Measurements from ENCODE around the gene TMEM258.

TMEM258 gene

GRCh38 chr11:61775606-61776554, 16.5 kb downstream of the TMEM258 start:
- Histone ChIP-seq H3F3A (ENCODE audit: insufficient read depth, low read length) (no peaks in the 10 kb centered on the region), H3K9ac (ENCODE audit: low read length) (no peak overlapping the region), H3K36me3 (ENCODE audit: insufficient read depth, low read length) (no peaks in the 10 kb centered on the region), H3K9me3 (ENCODE audit: low read length) (no peaks in the 10 kb centered on the region), H4K20me1 (ENCODE audit: insufficient read depth, low read length) (no peaks in the 10 kb centered on the region), H3K4me3 (ENCODE audit: low read depth, low read length, poor library complexity, severe bottlenecking) (no peak overlapping the region), H3K4me1 (ENCODE audit: insufficient read depth, low read length, severe bottlenecking) (peaks cover 9% of the 10 kb centered on the region), H3K4me2 (ENCODE audit: low read length) (no peak overlapping the region), H3K9me2 (ENCODE audit: low read depth, low read length) (no peaks in the 10 kb centered on the region), H3K27me3 (ENCODE audit: insufficient read depth, low read length) (no peaks in the 10 kb centered on the region; the same call in 1 of the 2 replicates), H3K79me2 (ENCODE audit: insufficient read depth, low read length) (no peaks in the 10 kb centered on the region), H3K27ac (ENCODE audit: low read depth, low read length, poor library complexity, severe bottlenecking) (no peak overlapping the region), H2AFZ (ENCODE audit: low read length) (no peak overlapping the region)
- no peak for TF ChIP-seq EZH2 (IDR thresholded peaks at IDR 0.05; ENCODE audit: borderline replicate concordance, low read length)
- no peak for TF ChIP-seq CTCF (IDR thresholded peaks at IDR 0.05; ENCODE audit: low read length)

- Histone ChIP-seq H3K4me2 (ENCODE audit: low read length) (no peak overlapping the region), H3K36me3 (ENCODE audit: insufficient read depth, low read length) (no peaks in the 10 kb centered on the region), H3K4me1 (ENCODE audit: insufficient read depth, low read length, severe bottlenecking) (peaks cover 9% of the 10 kb centered on the region), H3K27ac (ENCODE audit: low read depth, low read length, poor library complexity, severe bottlenecking) (no peak overlapping the region), H3F3A (ENCODE audit: insufficient read depth, low read length) (no peaks in the 10 kb centered on the region), H3K4me3 (ENCODE audit: low read depth, low read length, poor library complexity, severe bottlenecking) (no peak overlapping the region), H3K9ac (ENCODE audit: low read length) (no peak overlapping the region), H2AFZ (ENCODE audit: low read length) (no peak overlapping the region), H3K9me3 (ENCODE audit: low read length) (no peaks in the 10 kb centered on the region), H3K9me2 (ENCODE audit: low read depth, low read length) (no peaks in the 10 kb centered on the region), H3K79me2 (ENCODE audit: insufficient read depth, low read length) (no peaks in the 10 kb centered on the region), H4K20me1 (ENCODE audit: insufficient read depth, low read length) (no peaks in the 10 kb centered on the region), H3K27me3 (ENCODE audit: insufficient read depth, low read length) (no peaks in the 10 kb centered on the region; the same call in 1 of the 2 replicates)
- no peak for TF ChIP-seq EZH2 (IDR thresholded peaks at IDR 0.05; ENCODE audit: borderline replicate concordance, low read length)
- TF ChIP-seq CTCF (IDR thresholded peaks at IDR 0.05; ENCODE audit: low read length) = no peak
These were observed 17.3 kb downstream of the TMEM258 start for GRCh38 chr11:61775106-61775505.

GRCh38 chr11:61774411-61774810, 18.0 kb downstream of the TMEM258 start:
- no peaks in the 10 kb centered on the region for H3K9me3 ChIP-seq (ENCODE audit: low read length)
- H3K4me3 ChIP-seq (ENCODE audit: low read depth, low read length, poor library complexity, severe bottlenecking) = no peak overlapping the region
- H3K36me3 ChIP-seq (ENCODE audit: insufficient read depth, low read length) = no peaks in the 10 kb centered on the region
- no peaks in the 10 kb centered on the region for H3K79me2 ChIP-seq (ENCODE audit: insufficient read depth, low read length)
- H3K27me3 ChIP-seq (ENCODE audit: insufficient read depth, low read length) = no peaks in the 10 kb centered on the region; the same call in 1 of the 2 replicates
- no peak overlapping the region for H2AFZ ChIP-seq (ENCODE audit: low read length)
- no peak overlapping the region for H3K9ac ChIP-seq (ENCODE audit: low read length)
- H3K4me1 ChIP-seq (ENCODE audit: insufficient read depth, low read length, severe bottlenecking) = peaks cover 9% of the 10 kb centered on the region
- no peaks in the 10 kb centered on the region for H3K9me2 ChIP-seq (ENCODE audit: low read depth, low read length)
- no peak overlapping the region for H3K27ac ChIP-seq (ENCODE audit: low read depth, low read length, poor library complexity, severe bottlenecking)
- no peak overlapping the region for H3K4me2 ChIP-seq (ENCODE audit: low read length)
- no peak for TF ChIP-seq EZH2 (IDR thresholded peaks at IDR 0.05; ENCODE audit: borderline replicate concordance, low read length)
- TF ChIP-seq CTCF (IDR thresholded peaks at IDR 0.05; ENCODE audit: low read length) = no peak
- H3F3A ChIP-seq (ENCODE audit: insufficient read depth, low read length) = no peaks in the 10 kb centered on the region
- H4K20me1 ChIP-seq (ENCODE audit: insufficient read depth, low read length) = no peaks in the 10 kb centered on the region

Measured in OCI-LY1 (cell line).